Endothelial cell (in vitro differentiated cells): ENCODE measurements around the gene ROCK2. TPM values are rescaled to one million over a fixed set of nuclear protein-coding genes. Genes with fewer than 3 reads are reported as not detected.

Source experiments
- DNase-seq: peaks from one replicate; pipeline ENCODE4 v3.0.0; 2021; ENCODE audit warnings: low spot score
- H3K27ac Mint-ChIP-seq: one replicate; pipeline ENCODE4 v1.8.0; 2021; ENCODE audit warnings: mixed read lengths, inconsistent platforms; ENCODE audit not compliant: unreplicated experiment
- H3K27me3 Mint-ChIP-seq: one replicate; pipeline ENCODE4 v1.8.0; 2021; ENCODE audit warnings: mild to moderate bottlenecking, moderate library complexity, mixed read lengths, inconsistent platforms; ENCODE audit not compliant: unreplicated experiment
- H3K36me3 Mint-ChIP-seq: one replicate; pipeline ENCODE4 v1.8.0; 2021; ENCODE audit warnings: mild to moderate bottlenecking, low read depth, mixed read lengths, inconsistent platforms; ENCODE audit not compliant: unreplicated experiment
- H3K4me1 Mint-ChIP-seq: one replicate; pipeline ENCODE4 v1.8.0; 2021; ENCODE audit warnings: mild to moderate bottlenecking, mixed read lengths, inconsistent platforms; ENCODE audit not compliant: unreplicated experiment
- H3K4me3 Mint-ChIP-seq: one replicate; pipeline ENCODE4 v1.8.0; 2021; ENCODE audit warnings: mild to moderate bottlenecking, mixed read lengths, inconsistent platforms; ENCODE audit not compliant: unreplicated experiment
- H3K9me3 Mint-ChIP-seq: one replicate; pipeline ENCODE4 v1.8.0; 2021; ENCODE audit warnings: mixed read lengths, inconsistent platforms; ENCODE audit not compliant: unreplicated experiment
- CTCF ChIP-seq: fragments of 200-600 bp; sonication (generic); IDR thresholded peaks from one replicate; pipeline ENCODE4 v1.5.0; 2021; ENCODE audit warnings: antibody characterized with exemption; ENCODE audit not compliant: unreplicated experiment
- total RNA-seq: library from RNA; stranded (reverse); fragmentation: NEBNext Ultra II Directional; extraction: Animal tissue kit (Norgen Biotek cat#: 25700); gene quantifications from one replicate; pipeline ENCODE4 v1.2.1, GENCODE V29; 2021; ENCODE audit not compliant: unreplicated experiment

The ROCK2 gene
- total RNA-seq, 1 donor from 2014 or later, result 52.8 TPM

- H3K4me3 Mint-ChIP-seq, result no peak overlapping the region
- H3K4me1 Mint-ChIP-seq, result peaks cover 2% of the 10 kb centered on the region
- H3K9me3 Mint-ChIP-seq, result no peaks in the 10 kb centered on the region
- H3K27ac Mint-ChIP-seq, result no peak overlapping the region
- no peak for TF ChIP-seq CTCF
- no peaks in the 10 kb centered on the region for H3K36me3 Mint-ChIP-seq
- peaks cover 5% of the 10 kb centered on the region for H3K27me3 Mint-ChIP-seq
- DNase-seq, result no peak
Observed at GRCh38 chr2:11144738-11145079, 199.7 kb downstream of the ROCK2 start.

GRCh38 chr2:11144077-11144737 lies 200.2 kb downstream of the ROCK2 start:
- Mint-ChIP-seq H3K36me3 (no peaks in the 10 kb centered on the region), H3K4me1 (peaks cover 2% of the 10 kb centered on the region), H3K4me3 (no peak overlapping the region), H3K9me3 (no peaks in the 10 kb centered on the region), H3K27ac (no peak overlapping the region), H3K27me3 (peaks cover 5% of the 10 kb centered on the region)
- no peak for DNase-seq
- no peak for TF ChIP-seq CTCF

- Mint-ChIP-seq H3K27ac (no peak overlapping the region), H3K27me3 (peaks cover 5% of the 10 kb centered on the region), H3K9me3 (no peaks in the 10 kb centered on the region), H3K4me3 (no peak overlapping the region), H3K4me1 (peaks cover 2% of the 10 kb centered on the region), H3K36me3 (no peaks in the 10 kb centered on the region)
- no peak for TF ChIP-seq CTCF
- DNase-seq, result no peak
Observed at GRCh38 chr2:11142987-11143386, 201.4 kb downstream of the ROCK2 start.

- Mint-ChIP-seq H3K36me3 (no peaks in the 10 kb centered on the region), H3K27me3 (peaks cover 5% of the 10 kb centered on the region), H3K4me1 (peaks cover 2% of the 10 kb centered on the region), H3K4me3 (no peak overlapping the region), H3K27ac (no peak overlapping the region), H3K9me3 (no peaks in the 10 kb centered on the region)
- DNase-seq, result no peak
- TF ChIP-seq CTCF, result no peak
Observed at GRCh38 chr2:11142330-11142729, 202.1 kb downstream of the ROCK2 start.

- H3K27me3 Mint-ChIP-seq, result peaks cover 4% of the 10 kb centered on the region
- H3K4me3 Mint-ChIP-seq, result no peak overlapping the region
- TF ChIP-seq CTCF, result no peak
- no peaks in the 10 kb centered on the region for H3K36me3 Mint-ChIP-seq
- H3K27ac Mint-ChIP-seq, result no peak overlapping the region
- H3K4me1 Mint-ChIP-seq, result peaks cover 2% of the 10 kb centered on the region
- H3K9me3 Mint-ChIP-seq, result no peaks in the 10 kb centered on the region
- no peak for DNase-seq
Observed at GRCh38 chr2:11141319-11141718, 203.1 kb downstream of the ROCK2 start.
